Thyroid gland (tissue), 4 donors: ENCODE data around the gene TEX38. TPM values are rescaled to one million over a fixed set of nuclear protein-coding genes. Genes with fewer than 3 reads are reported as not detected.

ENCODE experiments used
- DNase-seq, 2 donors: peaks; one replicate each; pipeline ENCODE4 v3.0.0-alpha.2; 2019
- H3K27ac ChIP-seq, 3 donors: fragments of 200-600 bp; sonication (generic); 1 replicate in 2 of 3; 2 replicates in 1 of 3; pipeline ENCODE4 v1.5.1; 2016 to 2019; ENCODE audit warnings: mild to moderate bottlenecking in 1 of 3, moderate library complexity in 1 of 3
- H3K27me3 ChIP-seq: fragments of 200-600 bp; sonication (generic); one replicate; pipeline ENCODE4 v1.5.1; 2019
- H3K36me3 ChIP-seq, 2 donors: fragments of 200-600 bp; sonication (generic); one replicate each; pipeline ENCODE4 v1.5.1; 2016 to 2019
- H3K4me1 ChIP-seq, 2 donors: fragments of 200-600 bp; sonication (generic); one replicate each; pipeline ENCODE4 v1.5.1; 2017 to 2019
- H3K4me3 ChIP-seq, 3 donors: fragments of 200-600 bp; sonication (generic); replicated peaks in 1 of 3; 1 replicate in 2 of 3; 2 replicates in 1 of 3; pipeline ENCODE4 v1.5.1; 2016; ENCODE audit warnings: mild to moderate bottlenecking in 1 of 3
- H3K9me3 ChIP-seq: fragments of 200-600 bp; sonication (generic); one replicate; pipeline ENCODE4 v1.5.1; 2017
- POLR2A ChIP-seq, 2 donors: fragments of 450-650 bp; IDR thresholded peaks; one replicate each; pipeline ENCODE4 v1.6.1; 2017; ENCODE audit warnings: antibody characterized with exemption in 2 of 2, mild to moderate bottlenecking in 2 of 2, moderate library complexity in 1 of 2
- WGBS, 2 donors: methylation state at CpG; one replicate each; pipeline ENCODE4 v1.1.5; 2017; 5-methylcytosine and 5-hydroxymethylcytosine counted together
- intact Hi-C: fragments of 100-400 bp; cut with DNase I; formaldehyde crosslinking; loops from one replicate; pipeline ENCODE4 v1.15.1; 2023
- total RNA-seq, 4 donors: library from RNA; depleted of rRNA; stranded (reverse); fragments of >200 nt; gene quantifications; one replicate each; pipeline ENCODE4 v1.2.3, GENCODE V29; 2016
- TF ChIP-seq, protein P1 (sequence below), 6 experiments: fragments of 200-600 bp in 3 of 6; fragments of 450-650 bp in 3 of 6; sonication (generic) in 3 of 6; IDR thresholded peaks; one replicate each; pipeline ENCODE4 v1.5.1; 2016 to 2019; ENCODE audit warnings: antibody characterized with exemption in 6 of 6, mild to moderate bottlenecking in 2 of 6, inconsistent platforms in 1 of 6, moderate library complexity in 1 of 6

The TEX38 gene
- total RNA-seq, 4 donors from 2014 or later, result 2.1 TPM; not detected in 3

- H3K27ac ChIP-seq, result no peak overlapping the region
- H3K4me1 ChIP-seq, result peaks cover 12 to 20% of the 10 kb centered on the region in 2 donors
- intact Hi-C loops, result no loop called here
- TF ChIP-seq, protein P1, sequence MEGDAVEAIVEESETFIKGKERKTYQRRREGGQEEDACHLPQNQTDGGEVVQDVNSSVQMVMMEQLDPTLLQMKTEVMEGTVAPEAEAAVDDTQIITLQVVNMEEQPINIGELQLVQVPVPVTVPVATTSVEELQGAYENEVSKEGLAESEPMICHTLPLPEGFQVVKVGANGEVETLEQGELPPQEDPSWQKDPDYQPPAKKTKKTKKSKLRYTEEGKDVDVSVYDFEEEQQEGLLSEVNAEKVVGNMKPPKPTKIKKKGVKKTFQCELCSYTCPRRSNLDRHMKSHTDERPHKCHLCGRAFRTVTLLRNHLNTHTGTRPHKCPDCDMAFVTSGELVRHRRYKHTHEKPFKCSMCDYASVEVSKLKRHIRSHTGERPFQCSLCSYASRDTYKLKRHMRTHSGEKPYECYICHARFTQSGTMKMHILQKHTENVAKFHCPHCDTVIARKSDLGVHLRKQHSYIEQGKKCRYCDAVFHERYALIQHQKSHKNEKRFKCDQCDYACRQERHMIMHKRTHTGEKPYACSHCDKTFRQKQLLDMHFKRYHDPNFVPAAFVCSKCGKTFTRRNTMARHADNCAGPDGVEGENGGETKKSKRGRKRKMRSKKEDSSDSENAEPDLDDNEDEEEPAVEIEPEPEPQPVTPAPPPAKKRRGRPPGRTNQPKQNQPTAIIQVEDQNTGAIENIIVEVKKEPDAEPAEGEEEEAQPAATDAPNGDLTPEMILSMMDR (IDR thresholded peaks at IDR 0.05), result no peak
- no peak for TF ChIP-seq POLR2A (IDR thresholded peaks at IDR 0.05)
- H3K27me3 ChIP-seq, result no peaks in the 10 kb centered on the region
- 92 to 96% methylated on average over 1 of the region's 1 CpG for WGBS, 2 donors
- no peaks in the 10 kb centered on the region for H3K9me3 ChIP-seq
- no peak overlapping the region for H3K4me3 ChIP-seq
- no peak for DNase-seq
- H3K36me3 ChIP-seq, result peaks cover 0 to 1% of the 10 kb centered on the region in 2 donors
Observed at GRCh38 chr1:46670134-46670533, 1.5 kb upstream of the TEX38 start.

GRCh38 chr1:46672696-46673095 lies 1.0 kb downstream of the TEX38 start:
- Histone ChIP-seq H3K27ac (no peak overlapping the region), H3K4me1 (peaks cover 0 to 4% of the 10 kb centered on the region in 2 donors), H3K4me3 (no peak overlapping the region), H3K27me3 (no peaks in the 10 kb centered on the region), H3K36me3 (peaks cover 5 to 6% of the 10 kb centered on the region in 2 donors), H3K9me3 (no peaks in the 10 kb centered on the region)
- no peak for DNase-seq
- 62 to 71% methylated on average over 8 of the region's 8 CpGs for WGBS, 2 donors
- no peak for TF ChIP-seq POLR2A (IDR thresholded peaks at IDR 0.05)
- TF ChIP-seq, protein P1 (IDR thresholded peaks at IDR 0.05), result no peak
- intact Hi-C loops, result no loop called here

DNA sequence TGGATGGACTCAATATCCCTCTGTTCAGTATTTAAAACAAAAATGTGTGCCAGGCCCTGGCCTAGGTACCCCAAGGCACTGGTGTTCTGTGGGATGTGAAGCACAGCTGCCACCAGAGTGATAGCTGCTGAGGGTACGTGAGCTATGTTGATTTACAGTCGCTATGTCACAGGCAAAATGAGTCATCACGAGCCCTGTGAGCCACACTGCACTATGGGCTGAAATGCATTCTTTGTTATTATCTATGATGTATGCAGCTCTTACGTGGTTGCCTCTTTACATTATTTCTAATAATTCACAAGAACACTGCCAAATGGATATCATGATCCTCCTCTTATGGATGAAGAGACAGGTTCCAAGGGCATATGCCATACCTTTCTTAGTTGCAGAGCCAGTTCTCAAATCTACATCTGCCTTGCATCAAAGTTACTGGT lies 2.1 kb downstream of the TEX38 start:
- Histone ChIP-seq H3K4me1 (peaks cover 0 to under 1% of the 10 kb centered on the region in 2 donors), H3K9me3 (no peaks in the 10 kb centered on the region), H3K27me3 (no peaks in the 10 kb centered on the region), H3K4me3 (no peak overlapping the region), H3K36me3 (peaks cover 6 to 10% of the 10 kb centered on the region in 2 donors), H3K27ac (no peak overlapping the region)
- intact Hi-C loops, result no loop called here
- TF ChIP-seq POLR2A (IDR thresholded peaks at IDR 0.05), result no peak
- TF ChIP-seq, protein P1 (IDR thresholded peaks at IDR 0.05), result no peak
- WGBS, 2 donors, result 78 to 87% methylated on average over 4 of the region's 4 CpGs
- DNase-seq, result no peak

GRCh38 chr1:46675549-46676314 lies 4.1 kb downstream of the TEX38 start:
- no peaks in the 10 kb centered on the region for H3K4me1 ChIP-seq
- no peak overlapping the region for H3K27ac ChIP-seq
- no peaks in the 10 kb centered on the region for H3K27me3 ChIP-seq
- H3K4me3 ChIP-seq, result no peak overlapping the region
- intact Hi-C loops, result no loop called here
- no peaks in the 10 kb centered on the region for H3K9me3 ChIP-seq
- TF ChIP-seq, protein P1 (IDR thresholded peaks at IDR 0.05), result no peak
- no peak for TF ChIP-seq POLR2A (IDR thresholded peaks at IDR 0.05)
- peaks cover 15 to 18% of the 10 kb centered on the region in 2 donors for H3K36me3 ChIP-seq
- no peak for DNase-seq
- 78 to 86% methylated on average over 1 of the region's 1 CpG for WGBS, 2 donors

GRCh38 chr1:46676531-46676930 lies 4.9 kb downstream of the TEX38 start:
- TF ChIP-seq, protein P1 (IDR thresholded peaks at IDR 0.05), result no peak
- no peak for TF ChIP-seq POLR2A (IDR thresholded peaks at IDR 0.05)
- Histone ChIP-seq H3K27me3 (no peaks in the 10 kb centered on the region), H3K9me3 (no peaks in the 10 kb centered on the region), H3K36me3 (peaks cover 16 to 23% of the 10 kb centered on the region in 2 donors), H3K4me1 (no peaks in the 10 kb centered on the region), H3K27ac (no peak overlapping the region), H3K4me3 (no peak overlapping the region)
- DNase-seq, result no peak
- intact Hi-C loops, result no loop called here
- 89 to 92% methylated on average over 1 of the region's 1 CpG for WGBS, 2 donors
